ENCODE results near the gene EHD2. TPM values are rescaled to one million over a fixed set of nuclear protein-coding genes. Genes with fewer than 3 reads are reported as not detected.
"Not testable (repeated sequence)": the region's sequence is repeated elsewhere in the genome, so short reads cannot be mapped to it uniquely, and the experiment has no call there.

The EHD2 gene
- total and polyA plus RNA-seq, 2 experiments from 2014 or later: 0.64 to 2.1 TPM

- H3K27ac ChIP-seq: no peak overlapping the region
- no peaks in the 10 kb centered on the region for H3K27me3 ChIP-seq
- H3K36me3 ChIP-seq: no peaks in the 10 kb centered on the region
- no peak for TF ChIP-seq CTCF (IDR thresholded peaks at IDR 0.05; ENCODE audit: low read depth, low read length)
- no peaks in the 10 kb centered on the region for H3K9me3 ChIP-seq (ENCODE audit: low read depth)
- no peak for DNase-seq (ENCODE audit: low read depth in 1 of 2, low spot score in 1 of 2)
- H3K4me3 ChIP-seq: no peak overlapping the region
- H3K4me1 ChIP-seq (ENCODE audit: low read depth): peaks cover 11% of the 10 kb centered on the region
These were observed 53.1 kb downstream of the EHD2 start for GRCh38 chr19:47766359-47766620.

DNA sequence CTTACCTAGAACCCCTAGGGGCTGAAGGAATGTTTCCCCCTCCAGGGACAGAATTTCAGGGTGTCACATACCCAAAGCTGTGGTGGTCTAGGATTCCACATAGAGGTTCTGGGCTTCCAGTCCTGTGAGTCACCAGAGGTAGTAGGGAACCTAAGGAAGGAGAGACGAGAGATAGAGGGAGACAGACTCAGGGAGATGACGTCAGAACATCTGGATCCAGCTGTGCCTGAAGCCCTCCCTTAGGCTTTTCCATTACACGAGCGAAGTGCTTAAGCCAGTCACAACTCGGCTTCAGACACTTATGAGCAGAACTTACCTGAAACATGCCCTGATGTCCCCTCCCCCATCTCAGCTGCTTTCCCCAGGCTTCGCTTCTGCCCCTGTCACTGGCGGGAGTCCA lies 53.4 kb downstream of the EHD2 start:
- peaks cover 11% of the 10 kb centered on the region for H3K4me1 ChIP-seq (ENCODE audit: low read depth)
- no peak overlapping the region for H3K27ac ChIP-seq
- TF ChIP-seq CTCF (IDR thresholded peaks at IDR 0.05; ENCODE audit: low read depth, low read length): no peak
- no peaks in the 10 kb centered on the region for H3K36me3 ChIP-seq
- H3K9me3 ChIP-seq (ENCODE audit: low read depth): no peaks in the 10 kb centered on the region
- H3K27me3 ChIP-seq: no peaks in the 10 kb centered on the region
- no peak for DNase-seq (ENCODE audit: low read depth in 1 of 2, low spot score in 1 of 2)
- H3K4me3 ChIP-seq: no peak overlapping the region

DNA sequence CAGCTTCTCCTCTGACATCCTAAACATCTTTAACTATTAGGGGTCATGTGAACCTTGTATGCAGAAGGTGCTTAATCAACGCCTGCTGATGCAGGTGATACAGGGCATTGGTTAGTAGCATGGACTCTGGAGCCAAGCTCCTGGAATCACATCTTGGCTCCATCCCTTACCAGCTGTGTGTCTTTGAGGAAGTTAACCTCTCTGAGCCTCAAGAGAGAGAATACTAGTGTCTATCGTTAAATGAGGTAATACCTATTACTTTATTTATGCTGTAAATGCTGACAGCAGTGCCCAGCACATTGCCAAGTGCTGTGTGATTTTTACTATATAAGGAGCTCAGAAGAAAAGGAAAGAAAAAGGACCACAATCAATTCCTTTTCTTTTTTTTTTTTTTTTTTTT lies 54.1 kb downstream of the EHD2 start:
- TF ChIP-seq CTCF (IDR thresholded peaks at IDR 0.05; ENCODE audit: low read depth, low read length): no peak
- H3K9me3 ChIP-seq (ENCODE audit: low read depth): no peaks in the 10 kb centered on the region
- H3K4me3 ChIP-seq: no peak overlapping the region
- H3K27me3 ChIP-seq: no peaks in the 10 kb centered on the region
- no peaks in the 10 kb centered on the region for H3K36me3 ChIP-seq
- H3K4me1 ChIP-seq (ENCODE audit: low read depth): peaks cover 11% of the 10 kb centered on the region
- H3K27ac ChIP-seq: no peak overlapping the region
- DNase-seq (ENCODE audit: low read depth in 1 of 2, low spot score in 1 of 2): no peak

DNA sequence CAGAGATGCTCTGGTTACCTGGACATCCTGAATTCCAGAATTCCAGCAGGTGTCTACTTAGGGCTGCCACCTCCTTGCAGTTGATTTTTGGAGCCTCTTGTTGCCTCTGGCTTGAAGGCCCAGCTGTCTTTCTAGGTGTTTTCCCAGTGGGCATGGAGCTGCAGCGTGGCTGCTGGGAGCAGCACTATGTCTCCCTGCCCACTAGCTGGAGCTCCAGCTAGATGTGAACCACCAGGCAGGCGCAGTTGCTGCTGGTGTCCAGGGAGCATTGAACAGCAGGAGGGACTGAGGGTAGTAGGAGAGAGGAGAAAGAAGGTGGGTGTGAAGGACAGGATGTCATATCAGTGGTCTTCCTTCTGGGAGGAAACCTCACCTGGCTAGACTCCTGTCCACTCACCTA lies 55.4 kb downstream of the EHD2 start:
- no peaks in the 10 kb centered on the region for H3K27me3 ChIP-seq
- H3K27ac ChIP-seq: no peak overlapping the region
- no peaks in the 10 kb centered on the region for H3K36me3 ChIP-seq
- no peak for TF ChIP-seq CTCF (IDR thresholded peaks at IDR 0.05; ENCODE audit: low read depth, low read length)
- H3K9me3 ChIP-seq (ENCODE audit: low read depth): no peaks in the 10 kb centered on the region
- H3K4me3 ChIP-seq: no peak overlapping the region
- no peak for DNase-seq (ENCODE audit: low read depth in 1 of 2, low spot score in 1 of 2)
- peaks cover 11% of the 10 kb centered on the region for H3K4me1 ChIP-seq (ENCODE audit: low read depth)

DNA sequence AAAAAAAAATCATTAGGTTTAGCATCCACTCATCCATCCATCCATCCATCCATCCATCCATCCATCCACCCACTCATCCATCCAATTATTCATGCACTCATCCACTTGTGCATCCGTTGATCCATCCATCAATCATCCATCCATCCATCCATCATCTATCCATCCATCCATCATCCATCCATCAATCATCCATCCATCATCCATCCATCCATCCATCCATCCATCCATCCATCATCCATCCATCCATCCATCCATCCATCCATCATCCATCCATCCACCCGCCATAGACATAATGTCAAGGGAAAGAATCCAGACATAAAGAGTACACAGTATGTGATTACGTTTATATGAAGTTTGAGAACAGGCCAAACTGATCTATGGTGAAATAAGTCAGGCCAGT lies 56.3 kb downstream of the EHD2 start:
- DNase-seq (ENCODE audit: low read depth in 1 of 2, low spot score in 1 of 2): no peak
- Histone ChIP-seq H3K36me3 (no peaks in the 10 kb centered on the region), H3K4me1 (ENCODE audit: low read depth) (peaks cover 11% of the 10 kb centered on the region), H3K27me3 (no peaks in the 10 kb centered on the region), H3K4me3 (no peak overlapping the region), H3K27ac (no peak overlapping the region), H3K9me3 (ENCODE audit: low read depth) (no peaks in the 10 kb centered on the region)
- TF ChIP-seq CTCF (IDR thresholded peaks at IDR 0.05; ENCODE audit: low read depth, low read length): no peak

- H3K4me1 ChIP-seq (ENCODE audit: low read depth): peaks cover 11% of the 10 kb centered on the region
- not testable (repeated sequence) for H3K9me3 ChIP-seq (ENCODE audit: low read depth); H3K27ac ChIP-seq; DNase-seq (ENCODE audit: low read depth in 1 of 2, low spot score in 1 of 2); H3K27me3 ChIP-seq; H3K36me3 ChIP-seq; H3K4me3 ChIP-seq
These were observed 58.1 kb downstream of the EHD2 start for GRCh38 chr19:47771291-47771690.
